NCI-H2081 treated with DMSO at 0.1 percent for 48 hours (cell line): Measurements from ENCODE around the gene FCN1.
"Not testable (repeated sequence)": the region's sequence is repeated elsewhere in the genome, so short reads cannot be mapped to it uniquely, and the experiment has no call there.

Source experiments
- DNase-seq: peaks from one replicate; lab custom pipeline; 2025; lab: John Stamatoyannopoulos, UW

Gene FCN1

GRCh38 chr9:134871697-134872340 is 45.9 kb downstream of the FCN1 start:
- DNase-seq: no peak

DNA sequence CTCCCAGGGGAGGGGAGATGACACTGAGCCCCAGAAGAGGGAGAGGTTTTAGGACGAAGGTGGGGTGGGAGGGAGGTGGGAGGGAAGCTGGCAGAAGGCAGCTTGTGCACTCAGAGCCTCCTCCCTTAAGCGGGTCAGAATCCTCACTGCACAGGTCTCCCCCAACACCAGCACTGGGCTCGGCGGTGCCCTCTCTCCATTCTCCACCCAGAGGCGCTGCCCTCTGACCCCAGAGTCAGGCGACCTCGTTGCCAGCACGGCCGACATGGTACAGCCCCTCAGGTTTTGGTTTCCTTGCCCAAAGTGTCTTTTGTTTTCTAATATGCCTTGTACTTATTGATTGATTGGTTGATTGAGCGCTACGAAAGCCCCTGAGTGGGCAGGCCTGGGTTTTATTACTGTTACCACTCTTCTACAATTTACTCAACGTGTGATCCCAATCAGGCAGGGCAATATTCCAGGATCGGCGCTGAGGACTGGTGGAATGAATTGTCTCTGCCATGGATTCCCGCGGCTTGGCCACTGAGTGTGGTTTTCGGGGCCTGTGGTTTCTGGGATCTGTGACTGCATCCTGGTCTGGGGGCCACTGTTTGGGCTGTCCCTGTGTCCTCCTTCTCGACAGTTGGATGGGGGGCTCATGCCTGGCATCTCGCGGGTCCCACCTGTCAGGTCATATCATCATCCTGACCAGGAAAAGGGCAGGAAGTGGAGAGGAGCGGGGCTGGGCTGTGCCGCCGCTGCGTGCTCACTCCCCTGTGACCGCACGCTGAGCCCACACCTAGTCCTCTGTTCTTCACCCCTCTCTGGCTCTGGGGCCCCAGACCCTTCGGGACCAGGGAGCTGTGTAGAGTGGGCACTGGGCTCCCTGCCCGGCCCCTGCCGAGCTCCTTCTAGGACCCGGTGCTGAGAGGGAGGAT is 46.7 kb downstream of the FCN1 start:
- DNase-seq: no peak

DNA sequence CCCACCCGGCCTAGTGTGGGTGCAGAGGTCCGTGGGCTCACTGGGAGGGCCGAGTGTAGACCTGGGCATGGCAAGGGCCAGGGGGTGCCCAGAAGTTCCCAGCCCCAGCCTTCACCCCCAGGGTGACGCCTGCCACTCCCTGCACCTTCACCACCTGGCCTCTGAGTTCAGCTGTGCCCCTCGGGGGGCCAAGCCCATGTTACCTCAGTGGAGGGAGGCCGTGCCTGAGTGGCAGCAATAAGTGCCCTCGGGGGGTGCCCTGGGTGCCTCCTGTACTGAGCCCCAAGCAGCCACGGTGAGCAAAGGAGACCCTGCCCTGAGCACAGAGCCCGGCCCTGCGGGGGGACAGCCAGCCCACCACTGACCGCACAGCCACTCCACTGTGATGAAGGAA is 47.4 kb downstream of the FCN1 start:
- no peak for DNase-seq

DNA sequence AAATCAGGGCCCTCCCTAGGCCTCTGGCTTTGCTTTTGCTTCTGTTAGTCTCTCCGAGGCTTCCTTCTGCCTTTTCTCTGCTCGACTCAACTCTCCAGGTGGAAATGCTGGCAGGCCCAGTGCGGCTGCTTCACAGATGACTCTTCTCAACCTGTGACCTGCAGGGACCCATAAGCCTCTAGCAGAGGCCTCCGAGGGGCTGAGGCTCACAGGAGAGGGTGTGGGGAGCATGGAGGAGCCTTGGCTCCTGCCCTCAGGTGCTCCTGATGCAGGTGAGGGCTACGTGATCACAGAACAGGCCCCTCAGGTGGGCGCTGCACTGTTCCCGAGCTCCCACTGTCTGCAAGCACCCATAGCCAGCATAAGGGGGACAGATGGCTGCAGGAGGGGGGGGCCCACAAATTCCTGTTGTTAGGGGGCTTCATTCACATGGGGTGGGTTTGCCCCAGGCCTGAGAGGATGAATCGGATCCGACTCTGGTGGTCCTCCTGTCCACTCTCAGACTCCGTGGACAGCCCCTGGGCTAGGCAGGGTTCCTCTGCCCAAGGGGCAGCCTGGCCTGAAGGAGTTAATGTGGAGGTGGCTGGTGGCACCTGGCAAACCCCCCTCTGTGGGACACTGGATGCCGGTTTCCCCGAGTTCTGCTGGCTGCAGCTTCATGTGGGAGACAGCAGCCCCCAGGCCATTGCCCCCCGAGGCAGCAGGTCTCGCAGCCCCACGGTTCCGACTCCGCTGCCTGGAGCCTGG is 48.0 kb downstream of the FCN1 start:
- no peak for DNase-seq

DNA sequence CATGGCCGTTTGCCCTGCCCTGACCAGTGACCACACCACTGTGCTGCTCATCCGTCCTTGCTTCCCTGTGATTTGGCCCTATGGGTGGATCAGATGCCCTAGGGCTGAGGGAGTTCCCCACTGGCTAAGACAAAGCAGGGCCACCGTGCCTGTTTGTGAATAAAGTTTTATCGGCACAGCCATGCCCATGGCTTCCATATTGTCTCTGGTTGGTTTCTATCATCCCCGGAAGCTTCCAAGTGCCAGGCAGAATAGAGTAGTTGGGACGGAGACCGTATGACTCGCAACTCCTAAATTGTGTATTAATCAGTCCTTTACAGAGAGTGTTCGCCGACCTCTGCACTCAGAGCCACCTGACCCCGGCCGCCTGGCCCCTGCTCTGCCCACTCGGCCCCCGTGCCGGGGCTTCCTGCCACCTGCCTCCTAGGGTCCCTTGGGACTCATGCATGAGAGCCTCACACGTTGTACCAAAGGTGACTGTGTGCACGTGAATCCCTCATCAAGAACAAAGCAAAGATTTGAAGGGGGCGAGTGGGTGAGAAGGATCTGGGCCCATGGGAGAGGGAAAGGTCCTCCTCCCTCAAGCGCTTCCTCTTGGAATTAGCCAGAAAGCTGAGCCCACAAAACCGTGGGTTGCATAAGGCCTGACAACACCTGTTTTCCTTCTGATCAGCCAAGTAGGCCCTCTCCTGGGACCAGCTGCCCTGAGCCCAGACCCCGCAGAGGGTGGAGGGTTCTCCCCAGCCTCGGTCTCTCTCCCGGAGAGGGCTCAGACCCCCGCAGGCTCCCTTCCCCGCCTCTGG is 48.8 kb downstream of the FCN1 start:
- DNase-seq: no peak

- DNase-seq: no peak
These were observed 49.6 kb downstream of the FCN1 start for GRCh38 chr9:134867917-134868750.

GRCh38 chr9:134864821-134865190 is 52.9 kb downstream of the FCN1 start:
- no peak for DNase-seq

DNA sequence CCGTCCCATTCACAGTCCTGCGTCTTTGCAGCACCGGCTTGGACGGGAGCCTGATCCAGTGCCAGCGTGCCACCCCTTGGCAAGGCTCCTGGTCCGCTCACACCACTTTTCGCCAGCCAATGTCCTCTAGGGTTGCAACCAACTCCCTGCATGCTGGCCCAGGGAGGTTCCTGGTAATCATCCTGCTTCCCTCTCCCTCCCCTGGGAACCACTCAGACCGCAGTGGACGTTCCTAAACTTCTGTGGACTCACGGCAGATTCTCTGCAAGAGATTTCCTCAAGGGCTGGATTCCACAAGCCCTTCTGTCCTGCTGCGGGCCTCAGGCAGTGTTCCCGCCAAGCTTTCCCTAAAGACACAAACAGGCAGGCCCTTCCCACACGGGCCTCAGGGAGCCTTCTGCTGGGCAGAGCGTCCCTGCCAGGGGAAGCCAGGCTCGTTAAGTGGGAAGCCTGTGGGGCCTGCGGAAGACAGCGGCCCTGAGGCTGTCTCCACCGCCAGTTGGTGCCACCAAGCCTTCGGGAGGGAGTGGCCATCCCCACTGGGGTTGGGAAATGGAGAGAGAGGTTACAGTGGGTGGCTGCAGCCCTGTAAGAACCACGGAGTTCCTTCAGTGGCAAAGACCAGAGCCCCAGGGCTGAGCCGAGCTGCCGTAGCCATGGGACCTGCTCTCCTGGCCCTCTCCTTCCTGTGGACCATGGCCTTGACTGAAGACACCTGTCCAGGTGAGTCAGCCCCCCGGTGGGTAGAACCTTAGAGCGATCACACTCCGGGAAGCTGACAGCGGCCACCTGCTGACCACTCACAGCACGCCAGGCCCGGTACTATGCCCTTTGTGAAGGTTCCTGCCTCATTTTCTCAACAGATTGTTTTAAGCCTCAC is 53.5 kb downstream of the FCN1 start:
- no peak for DNase-seq

DNA sequence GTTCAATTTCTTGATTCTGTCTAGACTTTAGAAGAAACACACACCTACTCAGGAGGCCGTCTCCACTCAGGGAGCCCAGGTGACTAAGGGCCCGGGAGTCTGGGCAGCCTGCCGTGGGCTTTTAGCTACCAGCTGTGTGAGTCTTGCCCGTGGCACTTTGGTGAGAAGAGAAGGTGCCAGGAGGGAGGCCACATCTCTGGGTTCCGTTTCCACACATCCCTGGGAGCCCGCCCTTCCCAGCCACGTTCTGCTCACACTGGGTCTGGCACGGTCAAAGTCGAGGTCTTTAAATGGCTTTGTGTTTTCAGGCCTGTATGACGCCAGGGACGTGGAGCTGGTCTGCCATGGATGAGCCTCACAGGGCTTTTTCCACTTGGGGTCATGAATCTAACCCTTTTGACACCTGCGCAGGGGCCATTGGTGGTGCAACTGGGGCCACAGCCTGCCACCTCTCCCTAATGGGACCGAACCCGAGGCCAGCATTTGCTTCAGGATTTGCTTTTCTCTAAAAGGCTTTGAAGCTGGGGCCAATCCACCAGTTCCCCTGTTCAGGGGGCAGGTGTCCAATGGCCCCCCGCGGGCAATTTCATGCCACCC is 54.3 kb downstream of the FCN1 start:
- no peak for DNase-seq

GRCh38 chr9:134861595-134862334 is 55.9 kb downstream of the FCN1 start:
- DNase-seq: no peak

DNA sequence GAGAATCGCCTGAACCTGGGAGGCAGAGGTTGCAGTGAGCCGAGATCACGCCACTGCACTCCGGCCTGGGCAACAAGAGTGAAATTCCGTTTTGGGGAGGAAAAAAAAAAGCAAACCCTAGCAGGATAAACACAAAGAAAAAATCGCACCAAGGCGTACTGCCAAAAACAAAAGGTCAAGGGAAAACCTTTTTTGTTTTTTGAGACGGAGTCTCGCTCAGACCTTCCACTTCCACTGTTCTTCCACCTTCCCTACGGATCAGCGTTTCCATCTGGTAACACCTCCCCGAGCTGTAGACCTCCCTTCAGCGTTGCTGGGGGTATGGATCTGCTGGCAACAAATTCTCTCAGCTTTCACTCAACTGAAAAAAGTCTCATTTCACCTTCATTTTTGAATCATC is 57.2 kb downstream of the FCN1 start:
- DNase-seq: no peak

- DNase-seq: no peak
These were observed 59.5 kb downstream of the FCN1 start for GRCh38 chr9:134858051-134858841.

- DNase-seq: not testable (repeated sequence)
These were observed 60.3 kb downstream of the FCN1 start for GRCh38 chr9:134857451-134857850.

GRCh38 chr9:134855900-134856377 is 61.8 kb downstream of the FCN1 start:
- DNase-seq: no peak
